Measurements from ENCODE around the gene L3MBTL4. TPM values are rescaled to one million over a fixed set of nuclear protein-coding genes. Genes with fewer than 3 reads are reported as not detected.

The L3MBTL4 gene
- total and polyA plus RNA-seq, 8 donors = 5.7 to 13.9 (median 6.9) TPM

DNA sequence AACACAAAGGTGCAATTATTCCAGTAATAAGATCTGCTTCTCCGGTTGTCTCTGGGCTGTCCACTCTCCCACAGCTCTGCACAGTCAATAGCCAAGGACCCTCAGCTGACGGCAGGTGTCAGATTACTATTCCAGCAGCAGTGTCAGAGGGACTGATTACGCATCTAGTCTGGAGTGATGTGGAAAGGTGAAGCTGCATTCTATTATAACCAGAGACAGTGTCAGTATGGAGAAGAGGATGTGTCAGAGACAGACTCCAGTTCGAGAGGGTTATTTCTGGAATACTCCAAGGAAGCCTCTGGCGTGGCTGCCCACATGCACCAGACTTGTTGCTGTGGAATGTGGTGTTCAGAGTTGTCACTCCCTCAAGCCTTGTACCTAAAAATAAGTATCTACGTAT is 355.8 kb downstream of the L3MBTL4 start:
- TF ChIP-seq CTCF (IDR thresholded peaks at IDR 0.05) = no peak
- intact Hi-C loops (cut with DNase I) = no loop called here
- no peaks in the 10 kb centered on the region for H3K27me3 ChIP-seq
- no peaks in the 10 kb centered on the region for H3K9me3 ChIP-seq
- H3K4me3 ChIP-seq = no peak overlapping the region
- no peak overlapping the region for H3K27ac ChIP-seq
- no peaks in the 10 kb centered on the region for H3K36me3 ChIP-seq
- ATAC-seq = peak; percentile 62
- no peaks in the 10 kb centered on the region for H3K4me1 ChIP-seq
- DNase-seq = no peak

DNA sequence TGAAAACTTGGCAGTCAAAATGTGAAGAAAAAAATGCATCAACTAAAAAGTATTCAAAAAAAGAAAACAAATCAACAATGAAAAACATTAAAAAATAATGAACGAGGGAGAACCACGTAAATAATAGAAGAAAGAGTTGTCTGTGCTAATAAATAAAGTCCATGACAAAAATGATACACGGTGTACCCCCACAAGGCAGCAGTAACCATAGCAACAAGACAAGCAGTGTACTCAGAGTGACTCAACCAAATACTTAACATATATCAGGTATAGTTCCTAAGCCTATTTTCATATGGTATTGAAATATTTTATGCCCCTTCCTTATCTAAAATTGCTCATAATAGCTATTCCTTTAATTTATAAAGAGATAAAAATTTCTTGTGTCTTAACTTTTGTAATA is 357.1 kb downstream of the L3MBTL4 start:
- Histone ChIP-seq H3K9me3 (no peaks in the 10 kb centered on the region), H3K4me3 (no peak overlapping the region), H3K36me3 (no peaks in the 10 kb centered on the region), H3K4me1 (no peaks in the 10 kb centered on the region), H3K27ac (no peak overlapping the region), H3K27me3 (no peaks in the 10 kb centered on the region)
- no peak for TF ChIP-seq CTCF (IDR thresholded peaks at IDR 0.05)
- DNase-seq (no peak), ATAC-seq (no peak)
- intact Hi-C loops (cut with DNase I) = no loop called here

DNA sequence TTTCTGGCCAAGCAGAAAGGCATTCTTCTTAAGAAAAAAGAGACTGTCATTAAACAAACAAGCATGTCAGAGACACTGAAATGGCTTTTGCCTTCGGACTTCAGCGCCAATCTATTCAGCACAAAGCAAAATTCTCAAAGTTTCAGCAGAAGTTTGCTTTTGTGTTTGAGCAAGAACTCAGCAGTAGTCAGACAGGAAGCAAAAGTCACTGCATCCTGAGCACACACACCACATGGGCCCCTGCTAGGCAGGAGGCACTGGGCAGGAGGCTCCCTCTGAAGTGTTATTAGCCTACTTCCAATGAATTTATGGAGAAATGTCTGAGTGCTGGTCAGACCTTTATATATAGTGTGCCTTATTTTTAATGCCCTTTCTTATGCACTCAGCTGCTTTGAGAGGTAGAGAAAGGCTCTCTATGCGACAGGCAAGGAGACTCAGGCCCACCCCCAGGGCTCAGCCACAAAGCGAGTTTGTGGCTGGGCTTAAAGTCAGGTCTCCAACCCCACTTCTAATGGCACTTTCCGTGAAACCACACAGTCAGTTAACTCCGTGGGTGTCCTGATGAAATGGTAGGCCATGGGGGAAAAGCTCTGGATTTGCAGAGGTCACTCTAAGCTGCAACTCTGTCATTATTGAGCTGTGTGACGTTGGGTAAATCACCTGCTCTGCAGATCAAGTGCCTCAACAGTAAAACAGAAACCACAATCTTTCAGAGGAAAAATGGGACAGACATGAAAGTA is 358.4 kb downstream of the L3MBTL4 start:
- TF ChIP-seq CTCF (IDR thresholded peaks at IDR 0.05) = no peak
- H3K4me1 ChIP-seq = no peaks in the 10 kb centered on the region
- H3K9me3 ChIP-seq = no peaks in the 10 kb centered on the region
- H3K4me3 ChIP-seq = no peak overlapping the region
- no peak for DNase-seq
- no peaks in the 10 kb centered on the region for H3K36me3 ChIP-seq
- no peaks in the 10 kb centered on the region for H3K27me3 ChIP-seq
- peak; percentile 42 for ATAC-seq
- intact Hi-C loops (cut with DNase I) = no loop called here
- H3K27ac ChIP-seq = peak overlapping the region in 1 of 2 donors; percentile 45

DNA sequence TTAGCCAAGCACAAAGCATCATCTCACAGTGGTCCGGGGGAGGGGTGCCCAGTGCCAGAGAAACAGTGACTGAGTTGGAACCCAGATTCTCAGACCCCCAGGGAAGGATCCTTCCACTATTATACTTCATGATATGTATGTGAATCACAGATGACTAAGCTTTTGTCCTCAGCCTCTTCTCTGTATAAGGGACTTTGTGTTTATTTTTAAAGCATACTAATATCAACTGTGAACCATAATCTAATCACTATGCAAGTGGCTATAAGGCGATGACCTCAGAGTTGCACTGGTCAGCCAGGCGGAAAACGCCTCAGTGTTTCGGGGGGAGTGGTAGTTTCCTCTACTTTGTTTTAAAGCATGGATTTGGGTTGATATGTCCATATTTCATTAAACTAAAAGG is 359.0 kb downstream of the L3MBTL4 start:
- Histone ChIP-seq H3K4me1 (no peaks in the 10 kb centered on the region), H3K36me3 (no peaks in the 10 kb centered on the region), H3K27me3 (no peaks in the 10 kb centered on the region), H3K4me3 (no peak overlapping the region), H3K9me3 (no peaks in the 10 kb centered on the region), H3K27ac (no peak overlapping the region)
- intact Hi-C loops (cut with DNase I) = no loop called here
- ATAC-seq (peak; percentile 21), DNase-seq (no peak)
- no peak for TF ChIP-seq CTCF (IDR thresholded peaks at IDR 0.05)

GRCh38 chr18:6054256-6054842 is 360.4 kb downstream of the L3MBTL4 start:
- Histone ChIP-seq H3K36me3 (no peaks in the 10 kb centered on the region), H3K4me1 (no peaks in the 10 kb centered on the region), H3K4me3 (no peak overlapping the region), H3K9me3 (no peaks in the 10 kb centered on the region), H3K27ac (no peak overlapping the region), H3K27me3 (no peaks in the 10 kb centered on the region)
- intact Hi-C loops (cut with DNase I) = no loop called here
- no peak for TF ChIP-seq CTCF (IDR thresholded peaks at IDR 0.05)
- ATAC-seq (no peak), DNase-seq (peak in 1 of 4 donors; percentile 43)

All from left lung (tissue), 10 donors.